ENCODE data around the gene PDCD2L. TPM values are rescaled to one million over a fixed set of nuclear protein-coding genes. Genes with fewer than 3 reads are reported as not detected.
"Not testable (repeated sequence)": the region's sequence is repeated elsewhere in the genome, so short reads cannot be mapped to it uniquely, and the experiment has no call there.

Gene PDCD2L
- total RNA-seq, 2 experiments from 2014 or later: 8.0 to 9.7 TPM

- Mint-ChIP-seq H3K27me3 (no peaks in the 10 kb centered on the region), H3K9me3 (no peaks in the 10 kb centered on the region), H3K36me3 (ENCODE audit: low read depth) (peaks cover 46% of the 10 kb centered on the region), H3K4me3 (peak within 1 kb of the TSS; percentile 95), H3K4me1 (peaks cover 67% of the 10 kb centered on the region), H3K27ac (peak within 1 kb of the TSS; percentile 88)
- CTCF ChIA-PET: interaction anchor here (1.6 kb wide), 1 partner anchor 65 kb away, joined by 4 read pairs; no protein-coding TSS in a partner anchor
- DNase-seq: peak; percentile 74
- POLR2A ChIA-PET: interaction anchor here (1.0 to 3.4 kb wide), 11 partner anchors 11 to 568 kb away, joined by 3 to 30 read pairs (median 4); partner anchors contain the start of genes KCTD15, LSM14A and UBA2
These were observed 39.3 kb upstream of the PDCD2L start, which contains the start of gene GPI for GRCh38 chr19:34364830-34365462. GPI (plus strand) TSS chr19:34365196; CDS start chr19:34365267, 71 bp downstream.

GRCh38 chr19:34365463-34366401, 38.5 kb upstream of the PDCD2L start:
- peak overlapping the region; percentile 88 for H3K27ac Mint-ChIP-seq
- CTCF ChIA-PET: interaction anchor here (1.5 to 1.6 kb wide), 2 partner anchors 28 to 64 kb away, joined by 3 to 4 read pairs; no protein-coding TSS in a partner anchor
- peaks cover 68% of the 10 kb centered on the region for H3K4me1 Mint-ChIP-seq
- H3K9me3 Mint-ChIP-seq: no peaks in the 10 kb centered on the region
- H3K36me3 Mint-ChIP-seq (ENCODE audit: low read depth): peaks cover 53% of the 10 kb centered on the region
- peak overlapping the region; percentile 95 for H3K4me3 Mint-ChIP-seq
- POLR2A ChIA-PET: interaction anchor here (1.0 to 3.4 kb wide), 12 partner anchors 10 to 569 kb away, joined by 3 to 30 read pairs (median 4); partner anchors contain the start of genes KCTD15, LSM14A and UBA2
- DNase-seq: no peak
- H3K27me3 Mint-ChIP-seq: no peaks in the 10 kb centered on the region

- ChIA-PET POLR2A (interaction anchor here (1.6 to 3.4 kb wide), 4 partner anchors 11 to 63 kb away, joined by 4 to 30 read pairs (median 5); partner anchors contain the start of gene UBA2), CTCF (interaction anchor here (0.7 to 1.5 kb wide), 2 partner anchors 8 to 29 kb away, joined by 3 read pairs; no protein-coding TSS in a partner anchor)
- Mint-ChIP-seq H3K9me3 (no peaks in the 10 kb centered on the region), H3K4me1 (peaks cover 74% of the 10 kb centered on the region), H3K4me3 (peak overlapping the region; percentile 95), H3K36me3 (ENCODE audit: low read depth) (peaks cover 61% of the 10 kb centered on the region), H3K27ac (peak overlapping the region; percentile 88), H3K27me3 (no peaks in the 10 kb centered on the region)
- peak; percentile 32 for DNase-seq
These were observed 37.2 kb upstream of the PDCD2L start for GRCh38 chr19:34366738-34367623.

GRCh38 chr19:34367624-34367957, 36.6 kb upstream of the PDCD2L start:
- Mint-ChIP-seq H3K36me3 (ENCODE audit: low read depth) (peaks cover 61% of the 10 kb centered on the region), H3K4me1 (peaks cover 71% of the 10 kb centered on the region), H3K27ac (peak overlapping the region; percentile 51), H3K27me3 (no peaks in the 10 kb centered on the region), H3K9me3 (no peaks in the 10 kb centered on the region), H3K4me3 (no peak overlapping the region)
- CTCF ChIA-PET: interaction anchor here (0.7 kb wide), 1 partner anchor 9 kb away, joined by 3 read pairs; no protein-coding TSS in a partner anchor
- DNase-seq: no peak
- POLR2A ChIA-PET: interaction anchor here (1.6 kb wide), 2 partner anchors 14 to 16 kb away, joined by 5 read pairs; no protein-coding TSS in a partner anchor

- peaks cover 61% of the 10 kb centered on the region for H3K36me3 Mint-ChIP-seq (ENCODE audit: low read depth)
- no peaks in the 10 kb centered on the region for H3K9me3 Mint-ChIP-seq
- no peaks in the 10 kb centered on the region for H3K27me3 Mint-ChIP-seq
- ChIA-PET POLR2A (interaction anchor here (1.0 to 1.6 kb wide), 2 partner anchors 13 to 60 kb away, joined by 4 to 5 read pairs; partner anchors contain the start of gene UBA2), CTCF (interaction anchor here (0.8 to 1.7 kb wide), 3 partner anchors 9 to 59 kb away, joined by 3 read pairs; no protein-coding TSS in a partner anchor)
- DNase-seq: no peak
- peak overlapping the region; percentile 60 for H3K4me3 Mint-ChIP-seq
- peak overlapping the region; percentile 51 for H3K27ac Mint-ChIP-seq
- H3K4me1 Mint-ChIP-seq: peaks cover 64% of the 10 kb centered on the region
These were observed 35.9 kb upstream of the PDCD2L start for GRCh38 chr19:34368338-34368737.

- ChIA-PET POLR2A (interaction anchor here (0.5 to 1.6 kb wide), 3 partner anchors 13 to 812 kb away, joined by 3 to 5 read pairs (median 3); no protein-coding TSS in a partner anchor), CTCF (interaction anchor here (0.8 to 1.7 kb wide), 3 partner anchors 10 to 58 kb away, joined by 3 read pairs; no protein-coding TSS in a partner anchor)
- Mint-ChIP-seq H3K4me1 (peaks cover 64% of the 10 kb centered on the region), H3K36me3 (ENCODE audit: low read depth) (peaks cover 66% of the 10 kb centered on the region)
- H3K27ac Mint-ChIP-seq, H3K4me3 Mint-ChIP-seq, H3K27me3 Mint-ChIP-seq, H3K9me3 Mint-ChIP-seq, DNase-seq: not testable (repeated sequence)
These were observed 35.0 kb upstream of the PDCD2L start for GRCh38 chr19:34369166-34369565.

GRCh38 chr19:34370117-34370516, 34.1 kb upstream of the PDCD2L start:
- Mint-ChIP-seq H3K9me3 (no peaks in the 10 kb centered on the region), H3K27me3 (no peaks in the 10 kb centered on the region), H3K4me1 (peaks cover 60% of the 10 kb centered on the region), H3K36me3 (ENCODE audit: low read depth) (peaks cover 70% of the 10 kb centered on the region), H3K4me3 (no peak overlapping the region), H3K27ac (no peak overlapping the region)
- POLR2A ChIA-PET: interaction anchor here (0.6 to 1.6 kb wide), 2 partner anchors 8 to 15 kb away, joined by 3 to 5 read pairs; no protein-coding TSS in a partner anchor
- no peak for DNase-seq
- CTCF ChIA-PET: interaction anchor here (1.4 kb wide), 1 partner anchor 60 kb away, joined by 5 read pairs; no protein-coding TSS in a partner anchor

GRCh38 chr19:34370983-34371382, 33.2 kb upstream of the PDCD2L start:
- no peak for DNase-seq
- CTCF ChIA-PET: interaction anchor here (0.6 to 1.4 kb wide), 3 partner anchors 8 to 241 kb away, joined by 3 to 5 read pairs (median 4); no protein-coding TSS in a partner anchor
- no peaks in the 10 kb centered on the region for H3K27me3 Mint-ChIP-seq
- peak overlapping the region; percentile 69 for H3K27ac Mint-ChIP-seq
- H3K9me3 Mint-ChIP-seq: no peaks in the 10 kb centered on the region
- POLR2A ChIA-PET: interaction anchor here (0.6 to 1.6 kb wide), 2 partner anchors 14 to 56 kb away, joined by 4 to 5 read pairs; no protein-coding TSS in a partner anchor
- H3K4me1 Mint-ChIP-seq: peaks cover 60% of the 10 kb centered on the region
- no peak overlapping the region for H3K4me3 Mint-ChIP-seq
- H3K36me3 Mint-ChIP-seq (ENCODE audit: low read depth): peaks cover 73% of the 10 kb centered on the region

GRCh38 chr19:34373601-34374288, 30.5 kb upstream of the PDCD2L start:
- no peaks in the 10 kb centered on the region for H3K9me3 Mint-ChIP-seq

GRCh38 chr19:34375598-34375997, 28.6 kb upstream of the PDCD2L start:
- Mint-ChIP-seq H3K27ac (no peak overlapping the region), H3K9me3 (no peaks in the 10 kb centered on the region), H3K4me1 (peaks cover 20% of the 10 kb centered on the region), H3K4me3 (no peak overlapping the region), H3K27me3 (no peaks in the 10 kb centered on the region), H3K36me3 (ENCODE audit: low read depth) (peaks cover 57% of the 10 kb centered on the region)
- no peak for DNase-seq
- ChIA-PET POLR2A (interaction anchor here (0.6 to 1.3 kb wide), 2 partner anchors 8 to 10 kb away, joined by 3 to 4 read pairs; no protein-coding TSS in a partner anchor), CTCF (no interaction called here)

More at GRCh38 chr19:34373601-34374288, 30.5 kb upstream of the PDCD2L start:
- Mint-ChIP-seq H3K27ac (peak overlapping the region; percentile 56), H3K27me3 (no peaks in the 10 kb centered on the region), H3K4me3 (no peak overlapping the region), H3K36me3 (ENCODE audit: low read depth) (peaks cover 63% of the 10 kb centered on the region), H3K4me1 (peaks cover 35% of the 10 kb centered on the region)
- CTCF ChIA-PET: interaction anchor here (0.7 kb wide), 2 partner anchors 16 to 64 kb away, joined by 3 read pairs; no protein-coding TSS in a partner anchor
- no peak for DNase-seq
- POLR2A ChIA-PET: interaction anchor here (1.3 kb wide), 1 partner anchor 12 kb away, joined by 3 read pairs; no protein-coding TSS in a partner anchor

- peaks cover 2% of the 10 kb centered on the region for H3K4me1 Mint-ChIP-seq
- H3K27me3 Mint-ChIP-seq: no peaks in the 10 kb centered on the region
- H3K9me3 Mint-ChIP-seq: no peaks in the 10 kb centered on the region
- DNase-seq: no peak
- ChIA-PET CTCF (no interaction called here), POLR2A (no interaction called here)
- H3K36me3 Mint-ChIP-seq (ENCODE audit: low read depth): peaks cover 75% of the 10 kb centered on the region
- H3K4me3 Mint-ChIP-seq: no peak overlapping the region
- no peak overlapping the region for H3K27ac Mint-ChIP-seq
These were observed 23.5 kb upstream of the PDCD2L start for GRCh38 chr19:34380639-34381241.

Data from activated CD4-positive, alpha-beta memory T cell treated with anti-CD3 and anti-CD28 coated beads, Interleukin-2, amount 10 ng/mL, durations not matched to agents 7 days and 5 days (primary cell).